DOHH2 (cell line): ENCODE data around the gene SLC3A2.

Experiments
- EZH2phosphoT487 ChIP-seq: fragments of 200-600 bp; sonication (generic); IDR thresholded peaks from 2 replicates; pipeline ENCODE4 v1.6.1; 2017; ENCODE audit warnings: borderline replicate concordance, mild to moderate bottlenecking, antibody characterized with exemption, low read length, moderate library complexity, mixed read lengths
- TF ChIP-seq, protein P1 (sequence below): fragments of 200-600 bp; sonication (generic); IDR thresholded peaks from one replicate; pipeline ENCODE4 v1.5.1; 2014; ENCODE audit warnings: antibody characterized with exemption, mild to moderate bottlenecking, low read depth, low read length; ENCODE audit not compliant: poor library complexity, severe bottlenecking

- no peak for TF ChIP-seq EZH2phosphoT487
- TF ChIP-seq, protein P1, sequence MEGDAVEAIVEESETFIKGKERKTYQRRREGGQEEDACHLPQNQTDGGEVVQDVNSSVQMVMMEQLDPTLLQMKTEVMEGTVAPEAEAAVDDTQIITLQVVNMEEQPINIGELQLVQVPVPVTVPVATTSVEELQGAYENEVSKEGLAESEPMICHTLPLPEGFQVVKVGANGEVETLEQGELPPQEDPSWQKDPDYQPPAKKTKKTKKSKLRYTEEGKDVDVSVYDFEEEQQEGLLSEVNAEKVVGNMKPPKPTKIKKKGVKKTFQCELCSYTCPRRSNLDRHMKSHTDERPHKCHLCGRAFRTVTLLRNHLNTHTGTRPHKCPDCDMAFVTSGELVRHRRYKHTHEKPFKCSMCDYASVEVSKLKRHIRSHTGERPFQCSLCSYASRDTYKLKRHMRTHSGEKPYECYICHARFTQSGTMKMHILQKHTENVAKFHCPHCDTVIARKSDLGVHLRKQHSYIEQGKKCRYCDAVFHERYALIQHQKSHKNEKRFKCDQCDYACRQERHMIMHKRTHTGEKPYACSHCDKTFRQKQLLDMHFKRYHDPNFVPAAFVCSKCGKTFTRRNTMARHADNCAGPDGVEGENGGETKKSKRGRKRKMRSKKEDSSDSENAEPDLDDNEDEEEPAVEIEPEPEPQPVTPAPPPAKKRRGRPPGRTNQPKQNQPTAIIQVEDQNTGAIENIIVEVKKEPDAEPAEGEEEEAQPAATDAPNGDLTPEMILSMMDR = no peak
These were observed 41.0 kb downstream of the SLC3A2 start for GRCh38 chr11:62921573-62922188.
